HepG2 (cell line): Measurements from ENCODE around the gene KCND3. TPM values are rescaled to one million over a fixed set of nuclear protein-coding genes. Genes with fewer than 3 reads are reported as not detected.

Source experiments
- ATAC-seq: fragments of 200-7000 bp; cut with Tn5 transposase; 3 replicates; pipeline ENCODE4 v1.9.1; 2020; ENCODE audit warnings: mild to moderate bottlenecking, moderate library complexity
- BruUV-seq: library from RNA; stranded (reverse); fragments of 400-500 nt; replicated peaks from 2 replicates; lab custom pipeline; 2021; lab: Mats Ljungman, UMichigan
- CTCF ChIA-PET: fragments of 300-600 bp; formaldehyde crosslinking; extraction: SDS; loops from one replicate; lab custom pipeline; 2021; ENCODE audit warnings: low total read pairs, inconsistent platforms, low intra/inter-chr PET ratio; lab: Yijun Ruan, JAX
- POLR2A ChIA-PET: fragments of 350-600 bp; sonication (Branson Sonifier 250); formaldehyde crosslinking; loops from one replicate; lab custom pipeline; 2020; ENCODE audit warnings: antibody characterized with exemption, inconsistent platforms; lab: Yijun Ruan, JAX
- DNase-seq: peaks from one replicate; pipeline ENCODE4 v3.0.0-alpha.2; 2015; ENCODE audit warnings: low spot score
- FAIRE-seq: peaks from 3 replicates; lab custom pipeline; 2011; peaks lifted over from hg19 to GRCh38; lab: Jason Lieb, UNC
- H2AFZ ChIP-seq: one replicate; pipeline ENCODE4 v1.6.1; 2011; ENCODE audit warnings: low read length, inconsistent platforms
- H3K27ac ChIP-seq: fragments of 300-600 bp; 3 replicates; pipeline ENCODE4 v1.8.0; 2011; ENCODE audit warnings: mixed run types, mild to moderate bottlenecking, mixed read lengths, low read length, inconsistent platforms; ENCODE audit not compliant: insufficient read depth; ENCODE audit errors: extremely low read length
- H3K27me3 ChIP-seq, 2 experiments: fragments of 200-600 bp in 1 of 2; 2 replicates in 1 of 2; 3 replicates in 1 of 2; pipeline versions ENCODE4 v1.6.0 to v1.8.0; 2011; ENCODE audit warnings: low read length in 2 of 2, mild to moderate bottlenecking in 2 of 2, moderate library complexity in 2 of 2, inconsistent platforms in 1 of 2; ENCODE audit not compliant: insufficient read depth in 2 of 2, control insufficient read depth in 1 of 2
- H3K36me3 ChIP-seq, 2 experiments: fragments of 200-600 bp in 1 of 2; replicated peaks in 1 of 2; 2 replicates in 1 of 2; 3 replicates in 1 of 2; pipeline versions ENCODE4 v1.5.1 to v1.8.0; 2011; ENCODE audit warnings: low read length in 2 of 2, inconsistent platforms in 1 of 2; ENCODE audit not compliant: insufficient read depth in 2 of 2, control insufficient read depth in 1 of 2
- H3K4me1 ChIP-seq: 2 replicates; pipeline ENCODE4 v1.5.1; 2012; ENCODE audit warnings: low read length, inconsistent platforms; ENCODE audit not compliant: insufficient read depth
- H3K4me2 ChIP-seq: 2 replicates; pipeline ENCODE4 v1.6.0; 2011; ENCODE audit warnings: low read depth, low read length, inconsistent platforms
- H3K4me3 ChIP-seq, 3 experiments: fragments of 200-600 bp in 1 of 3; sonication (generic), shearing (Covaris generic) in 1 of 3; replicated peaks in 1 of 3; 2 replicates each; pipeline ENCODE4 v1.5.1; 2011 to 2016; ENCODE audit warnings: low read length in 3 of 3, inconsistent platforms in 2 of 3, low read depth in 2 of 3, mild to moderate bottlenecking in 2 of 3, control low read depth in 1 of 3, mixed read lengths in 1 of 3; ENCODE audit not compliant: insufficient read depth in 1 of 3
- H3K79me2 ChIP-seq: one replicate; pipeline ENCODE4 v1.6.1; 2011; ENCODE audit warnings: low read length, inconsistent platforms; ENCODE audit not compliant: insufficient read depth
- H3K9ac ChIP-seq: 2 replicates; pipeline ENCODE4 v1.6.0; 2011; ENCODE audit warnings: mild to moderate bottlenecking, low read depth, low read length, inconsistent platforms; ENCODE audit not compliant: insufficient read depth
- H3K9me3 ChIP-seq: 2 replicates; pipeline ENCODE4 v1.5.1; 2012; ENCODE audit warnings: mild to moderate bottlenecking, low read length
- H4K20me1 ChIP-seq: 2 replicates; pipeline ENCODE4 v1.6.0; 2011; ENCODE audit warnings: inconsistent platforms, mild to moderate bottlenecking, low read length, moderate library complexity; ENCODE audit not compliant: insufficient read depth
- CBFB ChIP-seq: sonication (generic); formaldehyde crosslinking; IDR thresholded peaks from 2 replicates; pipeline ENCODE4 v1.4.0; 2020; ENCODE audit warnings: missing genetic modification reagents
- CBX1 ChIP-seq: IDR thresholded peaks from one replicate; pipeline ENCODE4 v1.6.1; 2016; ENCODE audit warnings: antibody characterized with exemption, low read depth
- DPF2 ChIP-seq: sonication (generic); formaldehyde crosslinking; IDR thresholded peaks from 2 replicates; pipeline ENCODE4 v1.4.0; 2020; ENCODE audit warnings: mild to moderate bottlenecking, low read depth, missing genetic modification reagents, borderline replicate concordance
- HHEX ChIP-seq: IDR thresholded peaks from 2 replicates; pipeline ENCODE4 v1.6.1; 2016; ENCODE audit warnings: control low read depth
- HOXA7 ChIP-seq: sonication (generic); formaldehyde crosslinking; IDR thresholded peaks from 2 replicates; pipeline ENCODE4 v1.8.1; 2022; ENCODE audit warnings: mild to moderate bottlenecking, missing genetic modification reagents, moderate library complexity
- NFYC ChIP-seq: IDR thresholded peaks from 2 replicates; pipeline ENCODE4 v1.6.1; 2016; ENCODE audit warnings: missing genetic modification reagents, missing compliant biosample characterization
- NR3C1 ChIP-seq: sonication (generic); formaldehyde crosslinking; IDR thresholded peaks from 2 replicates; pipeline ENCODE4 v1.4.0; 2020; ENCODE audit warnings: missing genetic modification reagents
- STAT6 ChIP-seq: sonication (generic); formaldehyde crosslinking; IDR thresholded peaks from 2 replicates; pipeline ENCODE4 v1.4.0; 2020; ENCODE audit warnings: missing genetic modification reagents, mild to moderate bottlenecking, borderline replicate concordance
- TRIM24 ChIP-seq: sonication (generic); formaldehyde crosslinking; IDR thresholded peaks from 2 replicates; pipeline ENCODE4 v1.8.0; 2022; ENCODE audit warnings: mild to moderate bottlenecking, missing genetic modification reagents
- ZKSCAN1 ChIP-seq: fragments of 150-350 bp; IDR thresholded peaks from 2 replicates; pipeline ENCODE4 v1.6.1; 2014; ENCODE audit warnings: low read length
- ZNF232 ChIP-seq: sonication (generic); formaldehyde crosslinking; IDR thresholded peaks from 2 replicates; pipeline ENCODE4 v1.4.0; 2020; ENCODE audit warnings: missing genetic modification reagents, borderline replicate concordance
- ZNF282 ChIP-seq: fragments of 450-650 bp; IDR thresholded peaks from 2 replicates; pipeline ENCODE4 v1.6.1; 2018; ENCODE audit not compliant: partially characterized antibody
- ZNF589 ChIP-seq: sonication (generic); formaldehyde crosslinking; conservative IDR thresholded peaks from 2 replicates; pipeline ENCODE4 v1.8.0; 2022; ENCODE audit warnings: mild to moderate bottlenecking, moderate library complexity, missing genetic modification reagents
- ZSCAN22 ChIP-seq: sonication (generic); formaldehyde crosslinking; IDR thresholded peaks from 2 replicates; pipeline ENCODE4 v1.4.0; 2020; ENCODE audit warnings: mild to moderate bottlenecking, missing genetic modification reagents
- WGBS: methylation state at CpG from one replicate; pipeline ENCODE4 v1.1.6; 2017; ENCODE audit warnings: low lambda C conversion rate; 5-methylcytosine and 5-hydroxymethylcytosine counted together
- in situ Hi-C: cut with HindIII; loops from 2 replicates; pipeline ENCODE4 v1.10.0; 2017; ENCODE audit warnings: low pct_unique_long_range_greater_than_20kb; ENCODE audit not compliant: extremely low pct_ligation_motif_present
- intact Hi-C: fragments of 100-400 bp; cut with micrococcal nuclease; formaldehyde crosslinking; loops from one replicate; pipeline ENCODE4 v1.10.0; 2022; ENCODE audit not compliant: unreplicated experiment
- polyA plus RNA-seq, 8 experiments: library from polyadenylated mRNA; depleted of rRNA in 3 of 8; stranded (reverse) in 7 of 8; unstranded in 1 of 8; fragments of >200 nt; fragmentation: Illumina TruSeq in 4 of 8; extraction: Trizol in 4 of 8; gene quantifications; 2 replicates each; pipeline versions ENCODE4 v1.2.1 to v1.2.3, GENCODE V29; 2011 to 2016; ENCODE audit warnings: low read depth in 4 of 8, missing spikeins in 1 of 8, mixed read lengths in 1 of 8; ENCODE audit not compliant: insufficient read depth in 1 of 8
- total RNA-seq, 5 experiments: library from RNA; depleted of rRNA; stranded (reverse); fragments of >200 nt; fragmentation: Illumina TruSeq; extraction: Trizol; gene quantifications; 2 replicates each; pipeline ENCODE4 v1.2.3, GENCODE V29; 2016; ENCODE audit warnings: low read depth in 1 of 5

Gene KCND3
- total and polyA plus RNA-seq, 2 of the 13 experiments (the other 11 are each of a cell fraction or from before 2014, with no cell fraction given) = 0.04 TPM; not detected in 1

- intact Hi-C loops (no loop called here), in situ Hi-C loops (no loop called here)
- H3K27ac ChIP-seq = no peak overlapping the region
- H3K27me3 ChIP-seq = no peaks in the 10 kb centered on the region
- TF ChIP-seq CBX1 (no peak), CBFB (CRISPR knock-in tag) (no peak), ZNF232 (CRISPR knock-in tag) (no peak), ZKSCAN1 (no peak), ZNF282 (no peak), STAT6 (CRISPR knock-in tag) (no peak), TRIM24 (CRISPR knock-in tag) (no peak), DPF2 (CRISPR knock-in tag) (no peak), ZSCAN22 (CRISPR knock-in tag) (no peak), NR3C1 (no peak), HOXA7 (CRISPR knock-in tag) (no peak), ZNF589 (CRISPR knock-in tag) (no peak), NFYC (CRISPR knock-in tag) (no peak), HHEX (CRISPR knock-in tag) (no peak)
- H2AFZ ChIP-seq = no peak overlapping the region
- ATAC-seq (no peak), FAIRE-seq (no peak), DNase-seq (no peak)
- no peak overlapping the region for H3K4me3 ChIP-seq
- 19% methylated on average over 3 of the region's 3 CpGs for WGBS
- peaks cover 2% of the 10 kb centered on the region; the same call in 1 of the 2 replicates for H4K20me1 ChIP-seq
- H3K4me1 ChIP-seq = peaks cover 9% of the 10 kb centered on the region; the same call in 1 of the 2 replicates
- H3K9me3 ChIP-seq = no peaks in the 10 kb centered on the region
- no peak overlapping the region for H3K4me2 ChIP-seq
- POLR2A ChIA-PET = no interaction called here
- CTCF ChIA-PET = no interaction called here
- no TSS peak for BruUV-seq
- H3K36me3 ChIP-seq = no peaks in the 10 kb centered on the region
- H3K79me2 ChIP-seq = no peaks in the 10 kb centered on the region
- no peak overlapping the region for H3K9ac ChIP-seq
Observed at GRCh38 chr1:111891566-111891965, 97.9 kb downstream of the KCND3 start.
